GM23338 (cell line): ENCODE measurements around the gene HMCN2. TPM values are rescaled to one million over a fixed set of nuclear protein-coding genes. Genes with fewer than 3 reads are reported as not detected.

ENCODE experiments used
- ATAC-seq: fragments of 200-7000 bp; cut with Tn5 transposase; 3 replicates; pipeline ENCODE4 v1.9.1; 2020
- DNase-seq: peaks from one replicate; pipeline ENCODE4 v3.0.0-alpha.2; 2015; ENCODE audit warnings: low spot score
- H2AFZ ChIP-seq: fragments of 200-600 bp; sonication (generic); 2 replicates; pipeline ENCODE4 v1.8.0; 2016; ENCODE audit warnings: antibody characterized with exemption, mild to moderate bottlenecking, moderate library complexity
- H3F3A ChIP-seq: fragments of 200-600 bp; sonication (generic); replicated peaks from 2 replicates; pipeline ENCODE4 v1.8.0; 2017; ENCODE audit warnings: antibody characterized with exemption, mixed run types, low read depth
- H3K27ac ChIP-seq: fragments of 200-600 bp; sonication (generic); 2 replicates; pipeline ENCODE4 v1.6.1; 2016; ENCODE audit warnings: low read depth
- H3K27me3 ChIP-seq: fragments of 200-600 bp; sonication (generic); 2 replicates; pipeline ENCODE4 v1.8.0; 2016; ENCODE audit warnings: mild to moderate bottlenecking, mixed run types, moderate library complexity; ENCODE audit not compliant: insufficient read depth
- H3K36me3 ChIP-seq: fragments of 200-600 bp; sonication (generic); 2 replicates; pipeline ENCODE4 v1.8.0; 2016; ENCODE audit warnings: mild to moderate bottlenecking; ENCODE audit not compliant: insufficient read depth
- H3K4me1 ChIP-seq: fragments of 200-600 bp; sonication (generic); 2 replicates; pipeline ENCODE4 v1.8.0; 2016; ENCODE audit warnings: mild to moderate bottlenecking, moderate library complexity; ENCODE audit not compliant: insufficient read depth
- H3K4me2 ChIP-seq: fragments of 200-600 bp; sonication (generic); 2 replicates; pipeline ENCODE4 v1.7.1; 2017; ENCODE audit warnings: mixed run types
- H3K4me3 ChIP-seq: fragments of 200-600 bp; sonication (generic); 2 replicates; pipeline ENCODE4 v1.6.1; 2016; ENCODE audit warnings: mixed run types
- H3K79me2 ChIP-seq: fragments of 200-600 bp; sonication (generic); replicated peaks from 2 replicates; pipeline ENCODE4 v1.8.0; 2017; ENCODE audit warnings: mild to moderate bottlenecking; ENCODE audit not compliant: insufficient read depth
- H3K9me2 ChIP-seq: fragments of 200-600 bp; sonication (generic); 2 replicates; pipeline ENCODE4 v1.8.0; 2017; ENCODE audit not compliant: insufficient read depth
- H4K20me1 ChIP-seq: fragments of 200-600 bp; sonication (generic); replicated peaks from 2 replicates; pipeline ENCODE4 v1.8.0; 2017; ENCODE audit warnings: mild to moderate bottlenecking; ENCODE audit not compliant: insufficient read depth
- H3K27ac Mint-ChIP-seq: 2 replicates; pipeline ENCODE4 v1.8.0; 2020; ENCODE audit warnings: inconsistent platforms, mild to moderate bottlenecking, moderate library complexity, mixed read lengths
- H3K27me3 Mint-ChIP-seq: 3 replicates; pipeline ENCODE4 v1.8.0; 2022; ENCODE audit warnings: low read depth, mild to moderate bottlenecking, moderate library complexity, mixed read lengths, inconsistent platforms; ENCODE audit not compliant: insufficient read depth, poor library complexity
- H3K36me3 Mint-ChIP-seq: 3 replicates; pipeline ENCODE4 v1.8.0; 2021; ENCODE audit warnings: low read depth, mild to moderate bottlenecking, inconsistent platforms, moderate library complexity, mixed read lengths
- H3K4me1 Mint-ChIP-seq: 3 replicates; pipeline ENCODE4 v1.8.0; 2020; ENCODE audit warnings: mild to moderate bottlenecking, inconsistent platforms, mixed read lengths
- H3K4me3 Mint-ChIP-seq: 3 replicates; pipeline ENCODE4 v1.8.0; 2021; ENCODE audit warnings: moderate library complexity, mild to moderate bottlenecking, inconsistent platforms, mixed read lengths
- H3K9me3 Mint-ChIP-seq: 3 replicates; pipeline ENCODE4 v1.8.0; 2020; ENCODE audit warnings: moderate library complexity, mild to moderate bottlenecking, inconsistent platforms, mixed read lengths
- CREB1 ChIP-seq: fragments of 250-450 bp; sonication (Bioruptor Pico); IDR thresholded peaks from 2 replicates; pipeline ENCODE4 v1.5.0; 2020; ENCODE audit warnings: low read depth, mild to moderate bottlenecking, moderate library complexity
- EZH2 ChIP-seq: fragments of 200-600 bp; sonication (generic); IDR thresholded peaks from one replicate; pipeline ENCODE4 v1.8.0; 2017; ENCODE audit warnings: antibody characterized with exemption, mild to moderate bottlenecking, low read depth; ENCODE audit not compliant: unreplicated experiment
- STAT1 ChIP-seq: IDR thresholded peaks from one replicate; pipeline ENCODE4 v1.6.1; 2016; ENCODE audit warnings: antibody characterized with exemption; ENCODE audit not compliant: unreplicated experiment
- ZNF331 ChIP-seq: fragments of 250-450 bp; sonication (Bioruptor Pico); IDR thresholded peaks from 2 replicates; pipeline ENCODE4 v1.5.0; 2020; ENCODE audit warnings: low read depth, mild to moderate bottlenecking, moderate library complexity
- polyA plus RNA-seq: library from polyadenylated mRNA; unstranded; fragments of >200 nt; fragmentation: Nextera tagmentation; extraction: Ambion mirVana; gene quantifications from 2 replicates; pipeline ENCODE4 v1.2.1, GENCODE V29; 2016
- total RNA-seq: library from RNA; depleted of rRNA; stranded (reverse); fragments of >200 nt; shearing (Covaris generic); gene quantifications from 2 replicates; pipeline ENCODE4 v1.2.3, GENCODE V29; 2014
- TF ChIP-seq, protein P1 (sequence below): fragments of 250-450 bp; sonication (Bioruptor Pico); IDR thresholded peaks from 2 replicates; pipeline ENCODE4 v1.5.0; 2020; ENCODE audit warnings: mild to moderate bottlenecking, moderate library complexity
- TF ChIP-seq, protein P2 (sequence below), 2 experiments: fragments of 200-600 bp in 1 of 2; sonication (generic) in 1 of 2; conservative IDR thresholded peaks; 2 replicates each; pipeline versions ENCODE4 v1.5.1 to v1.6.1; 2016 to 2017; ENCODE audit warnings: antibody characterized with exemption in 2 of 2, low read depth in 2 of 2, mild to moderate bottlenecking in 2 of 2, moderate library complexity in 1 of 2
- TF ChIP-seq, protein P3 (sequence below): IDR thresholded peaks from 2 replicates; pipeline ENCODE4 v1.6.1; 2016; ENCODE audit warnings: antibody characterized with exemption

Gene HMCN2
- total and polyA plus RNA-seq, 2 experiments from 2014 or later: 1.3 to 4.7 TPM

DNA sequence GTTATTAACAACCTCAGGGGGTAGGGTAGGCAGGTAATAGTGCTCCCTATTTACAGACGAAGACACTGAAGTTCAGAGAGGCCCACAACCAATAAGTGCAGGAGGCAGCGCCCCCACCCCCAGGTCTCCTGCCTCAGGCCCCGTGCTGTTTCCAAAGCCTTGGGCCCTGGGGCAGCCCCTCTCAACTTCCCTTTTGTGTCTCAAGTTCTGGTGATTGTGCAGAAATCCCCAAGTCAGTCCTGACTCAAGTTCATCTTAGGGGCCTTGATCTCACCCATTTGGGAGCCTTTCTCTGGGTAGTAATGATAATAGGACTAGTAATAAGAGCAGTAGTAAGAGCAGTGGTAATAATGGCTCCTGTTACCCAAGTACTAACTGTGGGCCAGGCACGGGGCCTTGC, 143.7 kb downstream of the HMCN2 start (continued):
- TF ChIP-seq, protein P1, sequence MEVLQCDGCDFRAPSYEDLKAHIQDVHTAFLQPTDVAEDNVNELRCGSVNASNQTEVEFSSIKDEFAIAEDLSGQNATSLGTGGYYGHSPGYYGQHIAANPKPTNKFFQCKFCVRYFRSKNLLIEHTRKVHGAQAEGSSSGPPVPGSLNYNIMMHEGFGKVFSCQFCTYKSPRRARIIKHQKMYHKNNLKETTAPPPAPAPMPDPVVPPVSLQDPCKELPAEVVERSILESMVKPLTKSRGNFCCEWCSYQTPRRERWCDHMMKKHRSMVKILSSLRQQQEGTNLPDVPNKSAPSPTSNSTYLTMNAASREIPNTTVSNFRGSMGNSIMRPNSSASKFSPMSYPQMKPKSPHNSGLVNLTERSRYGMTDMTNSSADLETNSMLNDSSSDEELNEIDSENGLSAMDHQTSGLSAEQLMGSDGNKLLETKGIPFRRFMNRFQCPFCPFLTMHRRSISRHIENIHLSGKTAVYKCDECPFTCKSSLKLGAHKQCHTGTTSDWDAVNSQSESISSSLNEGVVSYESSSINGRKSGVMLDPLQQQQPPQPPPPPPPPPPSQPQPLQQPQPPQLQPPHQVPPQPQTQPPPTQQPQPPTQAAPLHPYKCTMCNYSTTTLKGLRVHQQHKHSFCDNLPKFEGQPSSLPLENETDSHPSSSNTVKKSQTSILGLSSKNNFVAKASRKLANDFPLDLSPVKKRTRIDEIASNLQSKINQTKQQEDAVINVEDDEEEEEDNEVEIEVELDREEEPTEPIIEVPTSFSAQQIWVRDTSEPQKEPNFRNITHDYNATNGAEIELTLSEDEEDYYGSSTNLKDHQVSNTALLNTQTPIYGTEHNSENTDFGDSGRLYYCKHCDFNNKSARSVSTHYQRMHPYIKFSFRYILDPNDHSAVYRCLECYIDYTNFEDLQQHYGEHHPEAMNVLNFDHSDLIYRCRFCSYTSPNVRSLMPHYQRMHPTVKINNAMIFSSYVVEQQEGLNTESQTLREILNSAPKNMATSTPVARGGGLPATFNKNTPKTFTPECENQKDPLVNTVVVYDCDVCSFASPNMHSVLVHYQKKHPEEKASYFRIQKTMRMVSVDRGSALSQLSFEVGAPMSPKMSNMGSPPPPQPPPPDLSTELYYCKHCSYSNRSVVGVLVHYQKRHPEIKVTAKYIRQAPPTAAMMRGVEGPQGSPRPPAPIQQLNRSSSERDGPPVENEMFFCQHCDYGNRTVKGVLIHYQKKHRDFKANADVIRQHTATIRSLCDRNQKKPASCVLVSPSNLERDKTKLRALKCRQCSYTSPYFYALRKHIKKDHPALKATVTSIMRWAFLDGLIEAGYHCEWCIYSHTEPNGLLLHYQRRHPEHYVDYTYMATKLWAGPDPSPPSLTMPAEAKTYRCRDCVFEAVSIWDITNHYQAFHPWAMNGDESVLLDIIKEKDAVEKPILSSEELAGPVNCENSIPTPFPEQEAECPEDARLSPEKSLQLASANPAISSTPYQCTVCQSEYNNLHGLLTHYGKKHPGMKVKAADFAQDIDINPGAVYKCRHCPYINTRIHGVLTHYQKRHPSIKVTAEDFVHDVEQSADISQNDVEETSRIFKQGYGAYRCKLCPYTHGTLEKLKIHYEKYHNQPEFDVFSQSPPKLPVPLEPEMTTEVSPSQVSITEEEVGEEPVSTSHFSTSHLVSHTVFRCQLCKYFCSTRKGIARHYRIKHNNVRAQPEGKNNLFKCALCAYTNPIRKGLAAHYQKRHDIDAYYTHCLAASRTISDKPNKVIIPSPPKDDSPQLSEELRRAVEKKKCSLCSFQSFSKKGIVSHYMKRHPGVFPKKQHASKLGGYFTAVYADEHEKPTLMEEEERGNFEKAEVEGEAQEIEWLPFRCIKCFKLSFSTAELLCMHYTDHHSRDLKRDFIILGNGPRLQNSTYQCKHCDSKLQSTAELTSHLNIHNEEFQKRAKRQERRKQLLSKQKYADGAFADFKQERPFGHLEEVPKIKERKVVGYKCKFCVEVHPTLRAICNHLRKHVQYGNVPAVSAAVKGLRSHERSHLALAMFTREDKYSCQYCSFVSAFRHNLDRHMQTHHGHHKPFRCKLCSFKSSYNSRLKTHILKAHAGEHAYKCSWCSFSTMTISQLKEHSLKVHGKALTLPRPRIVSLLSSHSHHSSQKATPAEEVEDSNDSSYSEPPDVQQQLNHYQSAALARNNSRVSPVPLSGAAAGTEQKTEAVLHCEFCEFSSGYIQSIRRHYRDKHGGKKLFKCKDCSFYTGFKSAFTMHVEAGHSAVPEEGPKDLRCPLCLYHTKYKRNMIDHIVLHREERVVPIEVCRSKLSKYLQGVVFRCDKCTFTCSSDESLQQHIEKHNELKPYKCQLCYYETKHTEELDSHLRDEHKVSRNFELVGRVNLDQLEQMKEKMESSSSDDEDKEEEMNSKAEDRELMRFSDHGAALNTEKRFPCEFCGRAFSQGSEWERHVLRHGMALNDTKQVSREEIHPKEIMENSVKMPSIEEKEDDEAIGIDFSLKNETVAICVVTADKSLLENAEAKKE (CRISPR knock-in tag): no peak
- TF ChIP-seq STAT1: no peak

- Histone ChIP-seq H3K9me2 (no peaks in the 10 kb centered on the region), H3K4me2 (no peak overlapping the region), H3K27me3 (no peaks in the 10 kb centered on the region), H4K20me1 (no peaks in the 10 kb centered on the region), H3K79me2 (no peaks in the 10 kb centered on the region), H3K4me3 (no peak overlapping the region), H3K27ac (no peak overlapping the region), H3K36me3 (no peaks in the 10 kb centered on the region), H2AFZ (no peak overlapping the region), H3F3A (no peaks in the 10 kb centered on the region), H3K4me1 (no peaks in the 10 kb centered on the region)
- DNase-seq (no peak), ATAC-seq (no peak)
- 0 out of 3 replicates have a peak, but pooled peaks cover 2% of the 10 kb centered on the region for H3K4me1 Mint-ChIP-seq
- no peak overlapping the region for H3K4me3 Mint-ChIP-seq
- H3K27ac Mint-ChIP-seq: no peak overlapping the region
- peaks cover 7% of the 10 kb centered on the region for H3K27me3 Mint-ChIP-seq
- peaks cover 4% of the 10 kb centered on the region; the same call in 2 of the 3 replicates for H3K36me3 Mint-ChIP-seq
- no peaks in the 10 kb centered on the region for H3K9me3 Mint-ChIP-seq
- TF ChIP-seq ZNF331 (CRISPR knock-in tag): no peak
- no peak for TF ChIP-seq CREB1 (CRISPR knock-in tag)
- TF ChIP-seq, protein P2, sequence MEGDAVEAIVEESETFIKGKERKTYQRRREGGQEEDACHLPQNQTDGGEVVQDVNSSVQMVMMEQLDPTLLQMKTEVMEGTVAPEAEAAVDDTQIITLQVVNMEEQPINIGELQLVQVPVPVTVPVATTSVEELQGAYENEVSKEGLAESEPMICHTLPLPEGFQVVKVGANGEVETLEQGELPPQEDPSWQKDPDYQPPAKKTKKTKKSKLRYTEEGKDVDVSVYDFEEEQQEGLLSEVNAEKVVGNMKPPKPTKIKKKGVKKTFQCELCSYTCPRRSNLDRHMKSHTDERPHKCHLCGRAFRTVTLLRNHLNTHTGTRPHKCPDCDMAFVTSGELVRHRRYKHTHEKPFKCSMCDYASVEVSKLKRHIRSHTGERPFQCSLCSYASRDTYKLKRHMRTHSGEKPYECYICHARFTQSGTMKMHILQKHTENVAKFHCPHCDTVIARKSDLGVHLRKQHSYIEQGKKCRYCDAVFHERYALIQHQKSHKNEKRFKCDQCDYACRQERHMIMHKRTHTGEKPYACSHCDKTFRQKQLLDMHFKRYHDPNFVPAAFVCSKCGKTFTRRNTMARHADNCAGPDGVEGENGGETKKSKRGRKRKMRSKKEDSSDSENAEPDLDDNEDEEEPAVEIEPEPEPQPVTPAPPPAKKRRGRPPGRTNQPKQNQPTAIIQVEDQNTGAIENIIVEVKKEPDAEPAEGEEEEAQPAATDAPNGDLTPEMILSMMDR (conservative IDR thresholded peaks at IDR 0.05; ENCODE audit: low read depth in 2 of 2): no peak
- TF ChIP-seq, protein P1 (CRISPR knock-in tag): no peak
- TF ChIP-seq EZH2: no peak
- TF ChIP-seq, protein P3, sequence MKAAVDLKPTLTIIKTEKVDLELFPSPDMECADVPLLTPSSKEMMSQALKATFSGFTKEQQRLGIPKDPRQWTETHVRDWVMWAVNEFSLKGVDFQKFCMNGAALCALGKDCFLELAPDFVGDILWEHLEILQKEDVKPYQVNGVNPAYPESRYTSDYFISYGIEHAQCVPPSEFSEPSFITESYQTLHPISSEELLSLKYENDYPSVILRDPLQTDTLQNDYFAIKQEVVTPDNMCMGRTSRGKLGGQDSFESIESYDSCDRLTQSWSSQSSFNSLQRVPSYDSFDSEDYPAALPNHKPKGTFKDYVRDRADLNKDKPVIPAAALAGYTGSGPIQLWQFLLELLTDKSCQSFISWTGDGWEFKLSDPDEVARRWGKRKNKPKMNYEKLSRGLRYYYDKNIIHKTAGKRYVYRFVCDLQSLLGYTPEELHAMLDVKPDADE: no peak
These were observed 144.9 kb downstream of the HMCN2 start for GRCh38 chr9:130410443-130410842.
